Lower lobe of right lung (tissue), 2 donors: Measurements from ENCODE around the gene DCP1A. TPM values are rescaled to one million over a fixed set of nuclear protein-coding genes. Genes with fewer than 3 reads are reported as not detected.
A peak's percentile ranks its signal among the peaks of the same experiment; 100 is the strongest.

Source experiments
- ATAC-seq, 2 donors: fragments of 200-7000 bp; cut with Tn5 transposase; one replicate each; pipeline ENCODE4 v1.9.1; 2020 to 2022; ENCODE audit warnings: mild to moderate bottlenecking in 2 of 2, moderate library complexity in 2 of 2
- DNase-seq: peaks from one replicate; pipeline ENCODE4 v3.0.0-alpha.2; 2020
- H3K27ac ChIP-seq: fragments of 200-600 bp; one replicate; pipeline ENCODE4 v1.8.0; 2022
- H3K27me3 ChIP-seq: fragments of 200-600 bp; one replicate; pipeline ENCODE4 v1.8.0; 2022; ENCODE audit warnings: low read depth
- H3K36me3 ChIP-seq: fragments of 200-600 bp; one replicate; pipeline ENCODE4 v1.8.0; 2022; ENCODE audit warnings: mild to moderate bottlenecking
- H3K4me1 ChIP-seq: fragments of 200-600 bp; one replicate; pipeline ENCODE4 v1.8.0; 2022
- H3K4me3 ChIP-seq: fragments of 200-600 bp; one replicate; pipeline ENCODE4 v1.8.0; 2022; ENCODE audit warnings: mild to moderate bottlenecking
- H3K9me3 ChIP-seq: fragments of 200-600 bp; one replicate; pipeline ENCODE4 v1.8.0; 2022
- CTCF ChIP-seq: fragments of 200-600 bp; IDR thresholded peaks from one replicate; pipeline ENCODE4 v1.8.0; 2022; ENCODE audit warnings: antibody characterized with exemption, mild to moderate bottlenecking
- intact Hi-C: fragments of 100-400 bp; cut with DNase I; formaldehyde crosslinking; loops from one replicate; pipeline ENCODE4 v1.11.0; 2022
- total RNA-seq: library from RNA; stranded (reverse); fragmentation: NEBNext Ultra II Directional; extraction: Animal tissue kit (Norgen Biotek cat#: 25700); gene quantifications from one replicate; pipeline ENCODE4 v1.2.1, GENCODE V29; 2021
- donor health status: DM: no; HTN: yes; CAD: no; lungs with severe emphysema.

Gene DCP1A
- total RNA-seq, 1 donor from 2014 or later: 25.1 TPM

DNA sequence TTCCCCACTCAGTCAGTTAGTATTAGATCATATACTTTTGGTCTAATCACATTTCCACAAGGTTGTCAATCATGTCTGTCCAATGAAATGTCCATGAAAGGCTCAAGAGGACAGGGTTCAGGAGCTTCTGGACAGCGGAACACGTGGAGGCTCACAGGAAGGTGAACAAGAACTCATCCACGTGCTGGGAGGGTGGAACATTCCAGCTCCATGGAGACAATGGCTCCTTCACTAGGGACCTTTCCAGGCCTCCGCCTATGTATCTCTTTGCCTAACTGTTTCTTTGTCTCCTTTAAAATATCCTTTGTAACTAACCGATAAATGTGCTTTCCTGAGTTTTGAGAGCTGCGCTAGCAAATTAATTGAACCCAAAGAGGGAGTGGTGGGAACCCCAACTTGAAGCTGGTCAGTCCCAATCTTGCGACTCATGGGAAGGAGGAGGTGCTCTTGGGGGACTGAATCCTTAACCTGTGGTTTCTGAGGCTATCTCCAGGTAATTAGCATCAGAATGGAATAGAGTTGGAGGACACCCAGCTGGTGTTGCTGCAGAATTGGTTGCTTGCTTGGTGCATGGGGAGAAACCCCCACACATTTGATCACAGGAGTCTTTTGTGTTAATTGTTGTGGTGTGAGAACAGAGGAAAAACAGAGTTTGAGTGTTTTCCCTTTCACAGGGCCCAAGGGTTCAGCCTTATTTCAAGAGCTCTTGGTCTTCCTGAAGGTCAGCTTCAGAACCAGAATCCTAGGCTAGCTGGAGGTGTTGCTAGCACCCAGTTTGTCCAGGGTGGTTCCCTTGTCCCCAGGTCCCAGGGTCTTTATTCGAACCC lies 88.5 kb downstream of the DCP1A start:
- no peak for DNase-seq
- H3K4me3 ChIP-seq: no peak overlapping the region
- no peaks in the 10 kb centered on the region for H3K27me3 ChIP-seq
- no peak for TF ChIP-seq CTCF
- peaks cover 20% of the 10 kb centered on the region for H3K4me1 ChIP-seq
- ATAC-seq: no peak
- H3K27ac ChIP-seq: no peak overlapping the region
- H3K9me3 ChIP-seq: no peaks in the 10 kb centered on the region
- no peaks in the 10 kb centered on the region for H3K36me3 ChIP-seq
- intact Hi-C loops: no loop called here

DNA sequence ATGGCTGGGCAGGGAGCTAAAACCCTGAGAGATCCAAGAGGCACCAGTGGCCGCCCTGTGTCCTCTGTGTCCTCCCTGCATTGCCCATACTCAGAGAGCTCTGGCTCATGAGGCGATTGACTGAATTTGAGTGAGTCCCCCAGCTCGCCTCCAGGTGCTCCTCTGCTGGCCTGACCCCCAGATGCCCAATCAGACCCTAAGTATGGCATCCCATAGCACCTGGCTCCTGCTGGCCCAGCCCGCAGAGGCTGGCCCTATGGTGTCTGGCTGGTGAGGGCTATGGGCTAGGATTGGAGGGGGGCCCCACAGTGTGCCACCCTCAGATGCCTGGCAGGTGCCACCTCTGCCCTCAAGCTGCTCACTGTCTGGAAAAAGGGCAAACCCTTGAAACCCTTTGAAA lies 89.9 kb downstream of the DCP1A start:
- Histone ChIP-seq H3K9me3 (no peaks in the 10 kb centered on the region), H3K4me1 (peaks cover 33% of the 10 kb centered on the region), H3K27ac (no peak overlapping the region), H3K36me3 (no peaks in the 10 kb centered on the region), H3K27me3 (no peaks in the 10 kb centered on the region), H3K4me3 (no peak overlapping the region)
- DNase-seq (no peak), ATAC-seq (no peak)
- no peak for TF ChIP-seq CTCF
- intact Hi-C loops: no loop called here

- DNase-seq (no peak), ATAC-seq (no peak)
- Histone ChIP-seq H3K4me3 (no peak overlapping the region), H3K9me3 (no peaks in the 10 kb centered on the region), H3K36me3 (no peaks in the 10 kb centered on the region), H3K27me3 (no peaks in the 10 kb centered on the region), H3K4me1 (peaks cover 37% of the 10 kb centered on the region), H3K27ac (no peak overlapping the region)
- intact Hi-C loops: no loop called here
- TF ChIP-seq CTCF: no peak
Measured at GRCh38 chr3:53256704-53257055, 90.7 kb downstream of the DCP1A start.

- intact Hi-C loops: no loop called here
- peak; percentile 94 for DNase-seq
- Histone ChIP-seq H3K27me3 (no peaks in the 10 kb centered on the region), H3K4me1 (peaks cover 41% of the 10 kb centered on the region), H3K36me3 (no peaks in the 10 kb centered on the region), H3K4me3 (peak within 1 kb of the TSS; percentile 96), H3K9me3 (no peaks in the 10 kb centered on the region), H3K27ac (peak within 1 kb of the TSS; percentile 87)
- no peak for TF ChIP-seq CTCF
- ATAC-seq: peak; percentile 88 to 90
Measured at GRCh38 chr3:53255775-53256703, 91.3 kb downstream of the DCP1A start, which contains the start of gene TKT. Gene TKT, minus strand, starts transcription at chr3:53256022. Its CDS starts 80 bp downstream, at chr3:53255942.

GRCh38 chr3:53255423-53255774 lies 91.9 kb downstream of the DCP1A start:
- peak; percentile 51 to 56 for ATAC-seq
- H3K27me3 ChIP-seq: no peaks in the 10 kb centered on the region
- intact Hi-C loops: no loop called here
- no peak for TF ChIP-seq CTCF
- H3K27ac ChIP-seq: peak overlapping the region; percentile 87
- peak; percentile 65 for DNase-seq
- H3K4me3 ChIP-seq: peak overlapping the region; percentile 96
- H3K4me1 ChIP-seq: peaks cover 48% of the 10 kb centered on the region
- H3K9me3 ChIP-seq: no peaks in the 10 kb centered on the region
- no peaks in the 10 kb centered on the region for H3K36me3 ChIP-seq
